Breast epithelium (tissue), 4 donors: ENCODE measurements around the gene OBI1. TPM values are rescaled to one million over a fixed set of nuclear protein-coding genes. Genes with fewer than 3 reads are reported as not detected.
A peak's percentile ranks its signal among the peaks of the same experiment; 100 is the strongest.

Experiments used
- DNase-seq, 2 donors: peaks; one replicate each; pipeline ENCODE4 v3.0.0-alpha.2; 2019; ENCODE audit warnings: low spot score in 2 of 2
- H3K27ac ChIP-seq, 2 donors: fragments of 200-600 bp; sonication (generic) in 1 of 2; one replicate each; pipeline ENCODE4 v1.5.1; 2016 to 2019; ENCODE audit warnings: mild to moderate bottlenecking in 1 of 2
- H3K27me3 ChIP-seq, 2 donors: fragments of 200-600 bp; sonication (generic) in 1 of 2; one replicate each; pipeline versions ENCODE4 v1.5.1 to v1.6.0; 2017 to 2019; ENCODE audit warnings: control low read depth in 1 of 2, mild to moderate bottlenecking in 1 of 2
- H3K36me3 ChIP-seq: fragments of 200-600 bp; one replicate; pipeline ENCODE4 v1.5.1; 2019
- H3K4me1 ChIP-seq, 2 donors: fragments of 200-600 bp; sonication (generic); one replicate each; pipeline ENCODE4 v1.5.1; 2016 to 2019; ENCODE audit warnings: control low read depth in 1 of 2
- H3K4me3 ChIP-seq, 3 donors: fragments of 200-600 bp; sonication (generic); 1 replicate in 2 of 3; 2 replicates in 1 of 3; pipeline ENCODE4 v1.5.1; 2016 to 2019; ENCODE audit warnings: mild to moderate bottlenecking in 3 of 3, moderate library complexity in 2 of 3
- H3K9me3 ChIP-seq, 2 donors: fragments of 200-600 bp; sonication (generic) in 1 of 2; one replicate each; pipeline ENCODE4 v1.5.1; 2016 to 2019; ENCODE audit warnings: control low read depth in 1 of 2
- POLR2A ChIP-seq: fragments of 450-650 bp; IDR thresholded peaks from one replicate; pipeline ENCODE4 v1.6.1; 2016; ENCODE audit warnings: antibody characterized with exemption, mild to moderate bottlenecking, moderate library complexity
- POLR2AphosphoS5 ChIP-seq, 3 donors: sonication (generic); formaldehyde crosslinking; IDR thresholded peaks; one replicate each; pipeline ENCODE4 v1.6.1; 2017; ENCODE audit warnings: antibody characterized with exemption in 3 of 3
- intact Hi-C: fragments of 100-400 bp; cut with DNase I; formaldehyde crosslinking; loops from one replicate; pipeline ENCODE4 v1.15.1; 2023; ENCODE audit warnings: low total_unique reads
- total RNA-seq, 3 donors: library from RNA; depleted of rRNA; stranded (reverse); fragments of >200 nt; gene quantifications; one replicate each; pipeline ENCODE4 v1.1.0, GENCODE V29; 2016
- TF ChIP-seq, protein P1 (sequence below), 3 donors: fragments of 450-650 bp; IDR thresholded peaks; one replicate each; pipeline ENCODE4 v1.5.1; 2016 to 2017; ENCODE audit warnings: antibody characterized with exemption in 3 of 3, mild to moderate bottlenecking in 3 of 3, moderate library complexity in 3 of 3

OBI1 gene, protein sequence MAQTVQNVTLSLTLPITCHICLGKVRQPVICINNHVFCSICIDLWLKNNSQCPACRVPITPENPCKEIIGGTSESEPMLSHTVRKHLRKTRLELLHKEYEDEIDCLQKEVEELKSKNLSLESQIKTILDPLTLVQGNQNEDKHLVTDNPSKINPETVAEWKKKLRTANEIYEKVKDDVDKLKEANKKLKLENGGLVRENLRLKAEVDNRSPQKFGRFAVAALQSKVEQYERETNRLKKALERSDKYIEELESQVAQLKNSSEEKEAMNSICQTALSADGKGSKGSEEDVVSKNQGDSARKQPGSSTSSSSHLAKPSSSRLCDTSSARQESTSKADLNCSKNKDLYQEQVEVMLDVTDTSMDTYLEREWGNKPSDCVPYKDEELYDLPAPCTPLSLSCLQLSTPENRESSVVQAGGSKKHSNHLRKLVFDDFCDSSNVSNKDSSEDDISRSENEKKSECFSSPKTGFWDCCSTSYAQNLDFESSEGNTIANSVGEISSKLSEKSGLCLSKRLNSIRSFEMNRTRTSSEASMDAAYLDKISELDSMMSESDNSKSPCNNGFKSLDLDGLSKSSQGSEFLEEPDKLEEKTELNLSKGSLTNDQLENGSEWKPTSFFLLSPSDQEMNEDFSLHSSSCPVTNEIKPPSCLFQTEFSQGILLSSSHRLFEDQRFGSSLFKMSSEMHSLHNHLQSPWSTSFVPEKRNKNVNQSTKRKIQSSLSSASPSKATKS
- 10 to 100 TPM; 10.1 to 14.0 (median 13.4) TPM for total RNA-seq

DNA sequence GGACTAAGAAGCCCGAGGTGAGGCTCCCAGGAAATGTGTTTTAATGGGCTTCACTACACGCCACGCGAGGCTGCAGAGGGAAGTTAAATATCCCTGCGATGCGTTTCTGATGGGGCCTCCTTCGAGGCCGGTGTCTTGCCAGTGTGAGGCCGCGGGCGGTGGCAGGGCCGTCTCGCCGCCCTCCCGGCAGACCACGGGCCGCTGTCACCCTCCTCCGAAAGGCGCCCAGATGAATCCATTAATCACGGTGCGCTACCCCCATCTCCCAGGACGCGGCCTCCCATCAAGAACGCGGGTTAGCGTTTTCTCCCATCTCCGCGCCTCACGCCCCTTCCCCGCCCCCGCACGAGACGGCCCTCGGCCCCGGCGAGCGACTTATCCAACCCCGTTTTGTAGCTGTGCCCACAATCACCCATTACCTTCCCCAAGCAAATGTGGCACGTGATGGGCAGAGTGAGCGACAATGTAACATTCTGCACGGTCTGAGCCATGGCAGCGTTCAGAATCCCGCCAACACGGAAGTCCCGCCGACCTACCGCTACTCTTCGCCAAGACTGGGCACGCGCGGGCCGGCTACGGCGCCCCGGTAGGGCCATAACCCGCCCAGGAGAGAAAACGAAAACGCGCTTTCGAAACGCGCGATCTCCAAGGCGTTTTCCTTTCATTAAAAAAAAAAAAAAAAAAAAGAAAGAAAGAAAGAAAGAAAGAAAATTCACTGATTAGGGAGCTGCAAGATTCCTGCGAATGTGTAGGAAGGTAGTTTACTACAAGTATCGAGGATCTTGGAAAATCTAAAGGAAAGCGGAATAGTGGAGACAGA lies at the start of gene OBI1:
OBI1 (minus strand) TSS at position 526 of the 820 bp plus-strand sequence; CDS start at position 491, 35 bp downstream.
- H3K4me3 ChIP-seq = peak within 1 kb of the TSS; percentile 64 to 90 (median 85)
- H3K27me3 ChIP-seq = no peaks in the 10 kb centered on the region
- peak within 1 kb of the TSS; percentile 70 to 79 for H3K27ac ChIP-seq
- intact Hi-C loops = no loop called here
- H3K4me1 ChIP-seq = peaks cover 0 to 9% of the 10 kb centered on the region in 2 donors
- no peaks in the 10 kb centered on the region for H3K36me3 ChIP-seq
- H3K9me3 ChIP-seq = no peaks in the 10 kb centered on the region
- DNase-seq = peak; percentile 78 to 84
- TF ChIP-seq, protein P1, sequence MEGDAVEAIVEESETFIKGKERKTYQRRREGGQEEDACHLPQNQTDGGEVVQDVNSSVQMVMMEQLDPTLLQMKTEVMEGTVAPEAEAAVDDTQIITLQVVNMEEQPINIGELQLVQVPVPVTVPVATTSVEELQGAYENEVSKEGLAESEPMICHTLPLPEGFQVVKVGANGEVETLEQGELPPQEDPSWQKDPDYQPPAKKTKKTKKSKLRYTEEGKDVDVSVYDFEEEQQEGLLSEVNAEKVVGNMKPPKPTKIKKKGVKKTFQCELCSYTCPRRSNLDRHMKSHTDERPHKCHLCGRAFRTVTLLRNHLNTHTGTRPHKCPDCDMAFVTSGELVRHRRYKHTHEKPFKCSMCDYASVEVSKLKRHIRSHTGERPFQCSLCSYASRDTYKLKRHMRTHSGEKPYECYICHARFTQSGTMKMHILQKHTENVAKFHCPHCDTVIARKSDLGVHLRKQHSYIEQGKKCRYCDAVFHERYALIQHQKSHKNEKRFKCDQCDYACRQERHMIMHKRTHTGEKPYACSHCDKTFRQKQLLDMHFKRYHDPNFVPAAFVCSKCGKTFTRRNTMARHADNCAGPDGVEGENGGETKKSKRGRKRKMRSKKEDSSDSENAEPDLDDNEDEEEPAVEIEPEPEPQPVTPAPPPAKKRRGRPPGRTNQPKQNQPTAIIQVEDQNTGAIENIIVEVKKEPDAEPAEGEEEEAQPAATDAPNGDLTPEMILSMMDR (IDR thresholded peaks at IDR 0.05) = no peak
- no peak for TF ChIP-seq POLR2A
- TF ChIP-seq POLR2AphosphoS5 (IDR thresholded peaks at IDR 0.05) = peak; percentile 59 to 71 (median 60)

DNA sequence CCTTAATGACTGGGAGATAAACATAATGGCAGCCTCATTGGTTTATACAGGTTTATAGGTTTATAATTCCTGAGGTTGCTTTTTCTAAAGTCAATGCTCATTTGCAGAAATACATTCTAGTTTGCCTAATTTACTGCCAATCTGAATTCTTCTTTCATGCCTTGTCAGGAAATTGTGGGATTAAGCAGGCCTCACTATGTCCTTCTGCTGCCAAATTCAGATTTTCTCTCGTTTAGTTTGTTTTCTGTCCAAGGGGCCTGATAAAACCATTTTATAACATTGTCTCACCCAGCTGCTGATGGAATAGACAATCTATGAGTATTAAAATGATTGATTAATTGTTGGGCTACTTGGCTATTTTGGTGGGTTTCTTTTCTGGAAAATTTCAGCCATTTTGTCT lies 42.4 kb upstream of the OBI1 start:
- no peaks in the 10 kb centered on the region for H3K27me3 ChIP-seq
- H3K4me3 ChIP-seq = no peak overlapping the region
- TF ChIP-seq POLR2AphosphoS5 (IDR thresholded peaks at IDR 0.05) = no peak
- TF ChIP-seq, protein P1 (IDR thresholded peaks at IDR 0.05) = no peak
- no peak for TF ChIP-seq POLR2A
- H3K9me3 ChIP-seq = no peaks in the 10 kb centered on the region
- H3K36me3 ChIP-seq = no peaks in the 10 kb centered on the region
- H3K4me1 ChIP-seq = no peaks in the 10 kb centered on the region
- intact Hi-C loops = no loop called here
- H3K27ac ChIP-seq = no peak overlapping the region
- DNase-seq = no peak

DNA sequence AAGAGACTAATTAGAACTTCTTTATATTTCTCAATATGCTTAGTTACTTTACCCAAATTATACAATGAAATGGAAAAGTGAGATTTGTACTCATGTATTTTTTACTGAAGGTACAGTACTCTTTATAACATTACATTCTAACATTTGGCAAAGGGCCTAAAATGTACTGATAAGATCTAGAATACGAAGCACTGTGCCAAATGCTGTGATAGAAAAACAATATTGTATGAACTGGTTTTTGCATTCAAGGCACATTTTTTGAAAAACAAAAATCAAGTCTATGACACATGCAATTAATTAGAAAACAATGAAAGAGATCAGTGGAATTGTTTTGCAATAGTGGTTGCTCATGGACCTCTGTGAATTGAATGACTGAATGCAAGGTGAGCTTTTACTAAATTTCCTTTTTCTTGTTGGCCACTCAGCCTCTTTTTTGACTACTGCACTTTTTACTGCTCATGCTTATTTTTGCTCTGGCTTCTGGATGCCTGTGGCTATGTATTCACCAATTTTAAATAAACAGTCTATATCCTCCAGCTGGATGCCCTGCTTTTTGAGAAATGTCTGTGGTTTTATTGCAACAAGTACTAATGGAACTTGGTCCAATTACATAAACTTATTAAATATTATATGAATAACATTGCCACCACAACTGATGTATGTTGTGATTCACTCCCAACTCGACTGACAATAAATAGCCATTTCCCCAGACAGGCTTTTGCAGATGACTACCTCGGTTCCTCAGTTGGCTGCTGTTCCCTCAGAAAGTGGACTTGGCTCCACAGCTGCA lies 41.4 kb upstream of the OBI1 start:
- intact Hi-C loops = no loop called here
- Histone ChIP-seq H3K27ac (no peak overlapping the region), H3K4me1 (no peaks in the 10 kb centered on the region), H3K4me3 (no peak overlapping the region), H3K27me3 (no peaks in the 10 kb centered on the region), H3K9me3 (no peaks in the 10 kb centered on the region), H3K36me3 (no peaks in the 10 kb centered on the region)
- DNase-seq = no peak
- TF ChIP-seq, protein P1 (IDR thresholded peaks at IDR 0.05) = no peak
- TF ChIP-seq POLR2A (no peak), POLR2AphosphoS5 (IDR thresholded peaks at IDR 0.05) (no peak)

DNA sequence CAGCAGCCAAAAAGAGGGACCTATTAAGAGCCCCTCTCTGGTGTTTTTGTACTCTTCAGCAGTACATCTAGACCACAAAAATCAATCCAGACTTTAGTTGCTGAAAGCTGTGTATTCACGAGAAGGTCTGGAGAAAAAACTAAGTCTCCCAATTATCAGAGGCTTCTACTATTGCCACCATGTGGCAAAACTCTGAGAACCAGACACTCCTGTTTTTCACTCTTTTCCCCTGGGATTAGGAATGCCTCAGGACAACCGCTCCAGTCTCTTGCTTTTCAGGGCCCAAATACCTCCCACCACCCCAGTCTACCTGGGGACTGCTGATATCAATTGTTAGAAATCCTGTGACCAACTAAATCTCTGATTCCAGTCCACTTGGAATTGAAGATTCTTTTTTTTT lies 30.1 kb upstream of the OBI1 start:
- intact Hi-C loops = no loop called here
- DNase-seq = no peak
- Histone ChIP-seq H3K27ac (no peak overlapping the region), H3K27me3 (peaks cover 0 to 3% of the 10 kb centered on the region in 2 donors), H3K9me3 (no peaks in the 10 kb centered on the region), H3K4me3 (no peak overlapping the region), H3K4me1 (no peaks in the 10 kb centered on the region), H3K36me3 (no peaks in the 10 kb centered on the region)
- TF ChIP-seq POLR2AphosphoS5 (IDR thresholded peaks at IDR 0.05) = no peak
- TF ChIP-seq, protein P1 (IDR thresholded peaks at IDR 0.05) = no peak
- TF ChIP-seq POLR2A = no peak
